B cell (primary cell): Measurements from ENCODE around the gene ACER1. TPM values are rescaled to one million over a fixed set of nuclear protein-coding genes. Genes with fewer than 3 reads are reported as not detected.

ENCODE experiments used
- ATAC-seq: fragments of 200-7000 bp; cut with Tn5 transposase; one replicate; pipeline ENCODE4 v1.10.0; 2021; ENCODE audit warnings: low read depth, mild to moderate bottlenecking, moderate number of reproducible peaks, moderate library complexity
- CTCF ChIA-PET: fragments of 350-600 bp; sonication (Branson Sonifier 250); formaldehyde crosslinking; loops from one replicate; lab custom pipeline; 2021; ENCODE audit warnings: antibody characterized with exemption, inconsistent platforms; lab: Charles Lee
- POLR2A ChIA-PET: fragments of 350-600 bp; sonication (Branson Sonifier 250); formaldehyde crosslinking; loops from one replicate; lab custom pipeline; 2021; ENCODE audit warnings: antibody characterized with exemption; lab: Charles Lee
- DNase-seq: peaks from one replicate; pipeline ENCODE4 v3.0.0; 2013
- H2AFZ ChIP-seq: 2 replicates; pipeline ENCODE4 v1.6.1; 2012; ENCODE audit warnings: mild to moderate bottlenecking, low read depth, low read length; ENCODE audit not compliant: insufficient read depth, poor library complexity, severe bottlenecking
- H3K27ac ChIP-seq, 2 donors: 1 replicate in 1 of 2; 2 replicates in 1 of 2; pipeline ENCODE4 v1.5.1; 2012 to 2013; ENCODE audit warnings: low read length in 2 of 2, mild to moderate bottlenecking in 2 of 2, moderate library complexity in 1 of 2
- H3K27me3 ChIP-seq, 4 experiments: fragments of 200-600 bp in 1 of 4; sonication (generic) in 1 of 4; replicated peaks in 1 of 4; 1 replicate in 2 of 4; 2 replicates in 2 of 4; pipeline versions ENCODE4 v1.6.1 to v1.7.0; 2013 to 2016; ENCODE audit warnings: low read length in 3 of 4, mild to moderate bottlenecking in 2 of 4, mixed read lengths in 1 of 4, moderate library complexity in 1 of 4; ENCODE audit not compliant: insufficient read depth in 4 of 4, control insufficient read depth in 3 of 4; ENCODE audit errors: control extremely low read depth in 1 of 4
- H3K36me3 ChIP-seq, 2 experiments: replicated peaks in 1 of 2; 1 replicate in 1 of 2; 2 replicates in 1 of 2; pipeline versions ENCODE4 v1.6.1 to v1.7.1; 2013; ENCODE audit warnings: low read length in 1 of 2; ENCODE audit not compliant: insufficient read depth in 2 of 2, control insufficient read depth in 1 of 2; ENCODE audit errors: control extremely low read depth in 1 of 2, extremely low read depth in 1 of 2
- H3K4me1 ChIP-seq, 2 donors: fragments of 200-600 bp in 1 of 2; sonication (generic) in 1 of 2; 1 replicate in 1 of 2; 2 replicates in 1 of 2; pipeline versions ENCODE4 v1.5.1 to v1.6.1; 2013 to 2017; ENCODE audit warnings: low read length in 2 of 2; ENCODE audit not compliant: control insufficient read depth in 2 of 2, insufficient read depth in 2 of 2
- H3K4me2 ChIP-seq: replicated peaks from 2 replicates; pipeline ENCODE3; 2012; ENCODE audit warnings: mild to moderate bottlenecking, low read depth, low read length; ENCODE audit not compliant: poor library complexity, severe bottlenecking
- H3K4me3 ChIP-seq, 5 experiments: fragments of 200-600 bp in 1 of 5; sonication (generic) in 1 of 5; 1 replicate in 3 of 5; 2 replicates in 2 of 5; pipeline versions ENCODE4 v1.5.1 to v1.7.0; 2011 to 2016; ENCODE audit warnings: low read length in 4 of 5, mild to moderate bottlenecking in 4 of 5, low read depth in 2 of 5, control low read depth in 1 of 5, moderate library complexity in 1 of 5; ENCODE audit not compliant: insufficient read depth in 1 of 5; ENCODE audit errors: control extremely low read depth in 1 of 5, extremely low read depth in 1 of 5
- H3K79me2 ChIP-seq: fragments of 200-600 bp; sonication (generic); one replicate; pipeline ENCODE4 v1.6.0; 2016; ENCODE audit warnings: low read length; ENCODE audit not compliant: control insufficient read depth, insufficient read depth
- H3K9ac ChIP-seq: fragments of 200-600 bp; sonication (generic); 2 replicates; pipeline ENCODE4 v1.6.1; 2017; ENCODE audit warnings: mild to moderate bottlenecking, low read length, moderate library complexity
- H3K9me3 ChIP-seq, 3 donors: one replicate each; pipeline versions ENCODE4 v1.6.1 to v1.7.1; 2013; ENCODE audit warnings: low read length in 2 of 3; ENCODE audit not compliant: control insufficient read depth in 2 of 3, insufficient read depth in 1 of 3; ENCODE audit errors: control extremely low read depth in 1 of 3
- H4K20me1 ChIP-seq: 2 replicates; pipeline ENCODE4 v1.6.0; 2012; ENCODE audit warnings: mild to moderate bottlenecking, low read length; ENCODE audit not compliant: insufficient read depth, control insufficient read depth, poor library complexity, severe bottlenecking
- H3K27ac Mint-ChIP-seq: one replicate; pipeline ENCODE4 v1.8.0; 2021; ENCODE audit warnings: mixed read lengths
- H3K27me3 Mint-ChIP-seq: one replicate; pipeline ENCODE4 v1.8.0; 2021; ENCODE audit warnings: mixed read lengths
- H3K4me1 Mint-ChIP-seq: one replicate; pipeline ENCODE4 v1.8.0; 2021; ENCODE audit warnings: mixed read lengths
- H3K4me3 Mint-ChIP-seq: one replicate; pipeline ENCODE4 v1.8.0; 2021; ENCODE audit warnings: mixed read lengths
- H3K9me3 Mint-ChIP-seq: one replicate; pipeline ENCODE4 v1.8.0; 2022; ENCODE audit warnings: mixed read lengths; ENCODE audit not compliant: insufficient read depth
- EZH2 ChIP-seq: IDR thresholded peaks from 2 replicates; pipeline ENCODE4 v1.6.1; 2012; ENCODE audit warnings: borderline replicate concordance, low read depth, mild to moderate bottlenecking, moderate library complexity, low read length; ENCODE audit not compliant: insufficient read depth, poor library complexity, severe bottlenecking
- WGBS: methylation state at CpG from one replicate; pipeline ENCODE4 v1.1.5; 2013; ENCODE audit warnings: missing lambda C conversion rate; ENCODE audit not compliant: insufficient coverage; 5-methylcytosine and 5-hydroxymethylcytosine counted together
- intact Hi-C: fragments of 100-400 bp; cut with micrococcal nuclease; formaldehyde crosslinking; loops from one replicate; pipeline ENCODE4 v1.10.0; 2022
- polyA plus RNA-seq: library from polyadenylated mRNA; depleted of rRNA; stranded (reverse); fragments of >200 nt; gene quantifications from 2 replicates; pipeline ENCODE4 v1.2.3, GENCODE V29; 2012
- total RNA-seq, 2 donors: library from RNA; stranded (reverse); fragments of 120-200 nt in 1 of 2; gene quantifications; 1 replicate in 1 of 2; 2 replicates in 1 of 2; pipeline versions ENCODE4 v1.2.3 to v1.2.4, GENCODE V29; 2013 to 2022
- TF ChIP-seq, protein P1 (sequence below): fragments of 200-600 bp; IDR thresholded peaks from one replicate; pipeline ENCODE4 v1.8.0; 2022; ENCODE audit warnings: antibody characterized with exemption, mild to moderate bottlenecking

ACER1 gene
- total and polyA plus RNA-seq, 2 donors (not counting 1 experiment from before 2014, with no cell fraction given) = not detected

DNA sequence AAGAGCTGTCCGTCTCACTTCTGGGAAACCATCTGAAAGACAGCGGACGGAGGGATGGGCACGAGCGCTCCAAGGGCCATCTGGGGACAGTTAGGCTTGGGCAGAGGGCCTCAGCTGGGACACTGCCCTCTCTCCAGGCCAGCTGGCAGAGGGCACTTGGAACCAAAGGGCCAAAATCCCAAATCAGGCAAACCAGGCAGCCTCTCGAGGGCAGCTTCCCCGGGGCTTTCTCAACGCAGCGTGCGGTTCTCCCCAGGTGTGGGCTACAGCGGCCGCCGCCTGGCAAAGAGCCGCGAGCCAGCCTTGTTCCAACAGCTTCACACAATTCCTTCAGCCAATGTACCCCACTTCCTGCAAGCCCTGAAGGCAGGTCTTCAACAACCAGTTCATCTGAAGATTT is 58.7 kb downstream of the ACER1 start:
- Histone ChIP-seq H3K36me3 (peaks cover 0 to 3% of the 10 kb centered on the region in 2 experiments), H3K27me3 (no peaks in the 10 kb centered on the region), H3K4me3 (no peak overlapping the region), H3K9me3 (no peaks in the 10 kb centered on the region), H3K4me2 (no peak overlapping the region), H4K20me1 (peaks cover 91% of the 10 kb centered on the region), H3K9ac (no peak overlapping the region), H3K4me1 (peaks cover 15 to 18% of the 10 kb centered on the region in 2 donors), H3K79me2 (peaks cover 96% of the 10 kb centered on the region), H3K27ac (no peak overlapping the region), H2AFZ (no peak overlapping the region)
- Mint-ChIP-seq H3K27me3 (no peaks in the 10 kb centered on the region), H3K27ac (no peak overlapping the region), H3K4me1 (peaks cover 32% of the 10 kb centered on the region), H3K4me3 (no peak overlapping the region), H3K9me3 (no peaks in the 10 kb centered on the region)
- TF ChIP-seq, protein P1, sequence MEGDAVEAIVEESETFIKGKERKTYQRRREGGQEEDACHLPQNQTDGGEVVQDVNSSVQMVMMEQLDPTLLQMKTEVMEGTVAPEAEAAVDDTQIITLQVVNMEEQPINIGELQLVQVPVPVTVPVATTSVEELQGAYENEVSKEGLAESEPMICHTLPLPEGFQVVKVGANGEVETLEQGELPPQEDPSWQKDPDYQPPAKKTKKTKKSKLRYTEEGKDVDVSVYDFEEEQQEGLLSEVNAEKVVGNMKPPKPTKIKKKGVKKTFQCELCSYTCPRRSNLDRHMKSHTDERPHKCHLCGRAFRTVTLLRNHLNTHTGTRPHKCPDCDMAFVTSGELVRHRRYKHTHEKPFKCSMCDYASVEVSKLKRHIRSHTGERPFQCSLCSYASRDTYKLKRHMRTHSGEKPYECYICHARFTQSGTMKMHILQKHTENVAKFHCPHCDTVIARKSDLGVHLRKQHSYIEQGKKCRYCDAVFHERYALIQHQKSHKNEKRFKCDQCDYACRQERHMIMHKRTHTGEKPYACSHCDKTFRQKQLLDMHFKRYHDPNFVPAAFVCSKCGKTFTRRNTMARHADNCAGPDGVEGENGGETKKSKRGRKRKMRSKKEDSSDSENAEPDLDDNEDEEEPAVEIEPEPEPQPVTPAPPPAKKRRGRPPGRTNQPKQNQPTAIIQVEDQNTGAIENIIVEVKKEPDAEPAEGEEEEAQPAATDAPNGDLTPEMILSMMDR = no peak
- TF ChIP-seq EZH2 = no peak
- WGBS = 96% methylated on average over 9 of the region's 15 CpGs
- ChIA-PET CTCF (no interaction called here), POLR2A (no interaction called here)
- DNase-seq (no peak), ATAC-seq (no peak)
- intact Hi-C loops = no loop called here

DNA sequence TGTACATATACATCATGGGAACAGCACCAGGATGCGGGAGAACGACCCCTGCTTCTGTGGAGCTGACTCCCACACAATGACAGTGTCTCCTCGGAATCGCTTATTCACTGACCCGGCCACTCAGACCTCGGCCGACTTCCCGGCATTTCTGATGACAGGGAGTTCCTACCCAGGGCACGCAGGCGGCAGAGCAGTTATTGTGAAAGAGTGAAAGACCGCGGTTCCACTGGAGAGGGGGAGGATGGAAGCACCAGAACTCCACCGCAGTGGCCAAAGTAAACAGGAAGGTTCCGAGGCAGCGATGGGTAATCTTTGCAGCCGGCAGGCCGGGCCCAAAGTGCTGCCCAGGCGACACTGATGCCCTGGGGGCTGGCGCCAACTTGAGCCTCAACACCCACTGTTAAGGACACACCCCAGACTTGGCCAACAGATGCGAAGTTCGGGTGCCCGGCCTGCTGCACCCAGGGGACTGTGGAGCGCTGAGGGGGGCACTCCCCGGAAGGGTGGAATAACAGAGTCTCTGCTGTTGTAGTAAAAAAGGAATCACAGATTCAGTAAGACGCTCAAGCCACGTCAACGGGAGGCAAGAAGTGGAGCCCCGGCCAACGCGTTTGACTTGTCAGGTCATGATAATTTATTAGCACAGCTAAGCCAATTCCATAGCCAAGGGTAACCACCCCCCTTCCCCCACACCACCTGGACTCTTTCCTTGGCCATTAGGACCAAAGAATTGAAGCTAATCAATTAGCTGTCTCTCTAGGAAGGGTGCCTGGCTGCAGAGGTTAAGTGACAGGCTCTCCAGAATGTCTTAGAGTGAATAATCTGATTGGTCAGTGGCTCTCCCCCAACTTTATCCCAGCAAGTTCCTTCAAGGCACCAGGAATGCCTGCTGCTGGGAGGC is 59.5 kb downstream of the ACER1 start:
- ChIA-PET POLR2A (no interaction called here), CTCF (no interaction called here)
- WGBS = 70% methylated on average over 27 of the region's 30 CpGs
- TF ChIP-seq EZH2 = no peak
- TF ChIP-seq, protein P1 = no peak
- DNase-seq (no peak), ATAC-seq (no peak)
- no peak overlapping the region for H3K4me2 ChIP-seq
- Mint-ChIP-seq H3K9me3 (no peaks in the 10 kb centered on the region), H3K4me3 (no peak overlapping the region), H3K27me3 (no peaks in the 10 kb centered on the region), H3K4me1 (peaks cover 30% of the 10 kb centered on the region), H3K27ac (no peak overlapping the region)
- peak overlapping the region in 1 of 5 experiments; percentile 5 for H3K4me3 ChIP-seq
- no peak overlapping the region for H2AFZ ChIP-seq
- intact Hi-C loops = no loop called here
- H3K4me1 ChIP-seq = peaks cover 12 to 15% of the 10 kb centered on the region in 2 donors
- H3K27me3 ChIP-seq = no peaks in the 10 kb centered on the region
- no peak overlapping the region for H3K27ac ChIP-seq
- peaks cover 91% of the 10 kb centered on the region for H3K79me2 ChIP-seq
- H4K20me1 ChIP-seq = peaks cover 89% of the 10 kb centered on the region
- no peaks in the 10 kb centered on the region for H3K9me3 ChIP-seq
- H3K9ac ChIP-seq = no peak overlapping the region
- peaks cover 0 to 5% of the 10 kb centered on the region in 2 experiments for H3K36me3 ChIP-seq
